Measurements from ENCODE around the gene TM4SF5. TPM values are rescaled to one million over a fixed set of nuclear protein-coding genes. Genes with fewer than 3 reads are reported as not detected.

TM4SF5 gene
- total RNA-seq, 2 experiments from 2014 or later = not detected

DNA sequence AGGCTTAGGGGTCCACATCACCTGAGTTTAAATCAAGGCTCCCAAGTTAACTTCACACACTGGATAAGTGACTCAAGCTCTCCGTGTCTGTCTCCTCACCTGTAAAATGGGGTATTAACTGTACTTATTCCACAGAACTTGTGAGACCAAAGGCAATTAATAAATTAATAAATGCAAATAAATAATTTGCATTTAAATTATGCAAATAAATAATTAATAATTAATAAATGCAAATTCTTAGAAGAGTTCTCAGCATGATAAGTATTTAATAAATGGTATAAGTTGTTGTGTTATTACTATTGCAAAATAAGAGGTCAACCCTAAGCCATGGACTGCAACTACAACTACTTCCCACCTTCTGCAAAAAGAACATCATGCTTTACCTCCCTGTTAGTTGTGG is 18.3 kb upstream of the TM4SF5 start:
- ATAC-seq (no peak), DNase-seq (no peak)
- TF ChIP-seq, protein P1, sequence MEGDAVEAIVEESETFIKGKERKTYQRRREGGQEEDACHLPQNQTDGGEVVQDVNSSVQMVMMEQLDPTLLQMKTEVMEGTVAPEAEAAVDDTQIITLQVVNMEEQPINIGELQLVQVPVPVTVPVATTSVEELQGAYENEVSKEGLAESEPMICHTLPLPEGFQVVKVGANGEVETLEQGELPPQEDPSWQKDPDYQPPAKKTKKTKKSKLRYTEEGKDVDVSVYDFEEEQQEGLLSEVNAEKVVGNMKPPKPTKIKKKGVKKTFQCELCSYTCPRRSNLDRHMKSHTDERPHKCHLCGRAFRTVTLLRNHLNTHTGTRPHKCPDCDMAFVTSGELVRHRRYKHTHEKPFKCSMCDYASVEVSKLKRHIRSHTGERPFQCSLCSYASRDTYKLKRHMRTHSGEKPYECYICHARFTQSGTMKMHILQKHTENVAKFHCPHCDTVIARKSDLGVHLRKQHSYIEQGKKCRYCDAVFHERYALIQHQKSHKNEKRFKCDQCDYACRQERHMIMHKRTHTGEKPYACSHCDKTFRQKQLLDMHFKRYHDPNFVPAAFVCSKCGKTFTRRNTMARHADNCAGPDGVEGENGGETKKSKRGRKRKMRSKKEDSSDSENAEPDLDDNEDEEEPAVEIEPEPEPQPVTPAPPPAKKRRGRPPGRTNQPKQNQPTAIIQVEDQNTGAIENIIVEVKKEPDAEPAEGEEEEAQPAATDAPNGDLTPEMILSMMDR (IDR thresholded peaks at IDR 0.05) = no peak
- ChIA-PET CTCF (no interaction called here), POLR2A (no interaction called here)
- Mint-ChIP-seq H3K27me3 (peaks cover 10% of the 10 kb centered on the region), H3K4me1 (ENCODE audit: low read depth) (peaks cover 2% of the 10 kb centered on the region), H3K27ac (no peak overlapping the region), H3K36me3 (ENCODE audit: low read depth) (no peaks in the 10 kb centered on the region), H3K4me3 (no peak overlapping the region), H3K9me3 (no peaks in the 10 kb centered on the region)
- intact Hi-C loops (cut with micrococcal nuclease) = no loop called here

DNA sequence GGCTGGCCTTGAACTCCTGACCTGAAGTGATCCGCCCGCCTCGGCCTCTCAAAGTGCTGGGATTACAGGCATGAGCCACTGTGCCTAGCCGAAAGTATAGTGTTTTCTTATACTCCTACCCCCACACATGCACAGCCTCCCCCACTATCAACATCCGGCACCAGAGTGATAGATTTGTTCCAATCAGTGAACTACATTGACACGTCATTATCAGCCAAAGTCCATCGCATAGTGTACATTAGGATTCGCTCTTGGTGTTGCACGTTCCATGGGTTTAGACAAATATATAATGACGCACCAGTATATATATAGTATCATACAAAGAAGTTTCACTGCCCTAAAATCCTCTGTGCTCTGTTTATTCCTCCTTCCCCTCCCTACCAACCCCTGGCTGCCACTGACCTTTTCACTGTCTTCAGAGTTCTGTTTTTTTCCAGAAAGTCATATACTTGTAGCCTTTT is 11.9 kb upstream of the TM4SF5 start:
- ChIA-PET CTCF (no interaction called here), POLR2A (no interaction called here)
- Mint-ChIP-seq H3K27ac (no peak overlapping the region), H3K27me3 (peaks cover 6% of the 10 kb centered on the region), H3K4me1 (ENCODE audit: low read depth) (no peaks in the 10 kb centered on the region), H3K4me3 (no peak overlapping the region), H3K36me3 (ENCODE audit: low read depth) (no peaks in the 10 kb centered on the region), H3K9me3 (no peaks in the 10 kb centered on the region)
- ATAC-seq = no peak
- TF ChIP-seq, protein P1 (IDR thresholded peaks at IDR 0.05) = no peak
- intact Hi-C loops (cut with micrococcal nuclease) = no loop called here
- DNase-seq = no peak

DNA sequence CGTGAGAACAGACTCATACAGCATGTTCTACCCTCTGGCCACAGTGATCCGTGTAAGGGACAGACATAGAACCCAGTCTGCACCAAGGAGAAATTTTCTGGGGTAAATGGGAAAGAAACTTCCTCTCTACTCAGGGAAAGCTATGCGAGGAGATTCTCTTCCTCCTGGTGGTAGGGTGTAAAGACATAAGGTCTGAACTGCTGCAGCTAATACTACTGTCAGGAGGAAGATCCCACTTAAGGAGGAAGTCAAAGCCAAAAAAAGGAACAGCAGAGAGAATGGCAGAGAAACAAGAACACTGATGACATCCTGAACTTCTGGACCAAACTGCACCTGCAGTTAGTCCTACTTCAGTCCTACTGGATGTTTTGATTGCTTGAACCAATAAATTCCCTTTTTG is 7.1 kb upstream of the TM4SF5 start:
- Mint-ChIP-seq H3K4me3 (no peak overlapping the region), H3K27ac (no peak overlapping the region), H3K4me1 (ENCODE audit: low read depth) (no peaks in the 10 kb centered on the region), H3K27me3 (no peaks in the 10 kb centered on the region), H3K9me3 (no peaks in the 10 kb centered on the region), H3K36me3 (ENCODE audit: low read depth) (no peaks in the 10 kb centered on the region)
- CTCF ChIA-PET = no interaction called here
- DNase-seq = no peak
- no peak for ATAC-seq
- intact Hi-C loops (cut with micrococcal nuclease) = no loop called here
- TF ChIP-seq, protein P1 (IDR thresholded peaks at IDR 0.05) = no peak
- POLR2A ChIA-PET = no interaction called here

DNA sequence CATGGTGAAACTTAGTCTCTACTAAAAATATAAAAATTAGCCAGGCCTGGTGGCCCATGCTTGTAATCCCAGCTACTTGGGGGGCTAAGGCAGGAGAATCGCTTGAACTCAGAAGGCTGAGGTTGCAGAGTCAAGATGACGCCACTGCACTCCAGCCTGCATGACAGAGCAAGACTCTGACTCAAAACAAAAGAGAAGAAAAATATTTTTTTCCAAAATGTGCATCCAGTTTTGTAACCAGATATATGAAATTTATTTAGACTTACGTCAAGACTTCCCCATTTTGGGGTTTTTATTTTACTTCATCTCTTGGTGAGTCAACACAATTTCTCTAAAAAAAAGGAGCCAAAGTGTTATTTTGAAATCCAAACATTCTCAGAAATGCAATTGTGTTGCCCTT is 5.5 kb upstream of the TM4SF5 start:
- intact Hi-C loops (cut with micrococcal nuclease) = no loop called here
- Mint-ChIP-seq H3K4me3 (no peak overlapping the region), H3K4me1 (ENCODE audit: low read depth) (peaks cover 2% of the 10 kb centered on the region), H3K9me3 (no peaks in the 10 kb centered on the region), H3K27ac (no peak overlapping the region), H3K36me3 (ENCODE audit: low read depth) (no peaks in the 10 kb centered on the region), H3K27me3 (no peaks in the 10 kb centered on the region)
- DNase-seq (no peak), ATAC-seq (no peak)
- TF ChIP-seq, protein P1 (IDR thresholded peaks at IDR 0.05) = no peak
- POLR2A ChIA-PET = no interaction called here
- CTCF ChIA-PET = interaction anchor here (1.3 kb wide), 1 partner anchor 54 kb away, joined by 3 read pairs; no protein-coding TSS in a partner anchor

DNA sequence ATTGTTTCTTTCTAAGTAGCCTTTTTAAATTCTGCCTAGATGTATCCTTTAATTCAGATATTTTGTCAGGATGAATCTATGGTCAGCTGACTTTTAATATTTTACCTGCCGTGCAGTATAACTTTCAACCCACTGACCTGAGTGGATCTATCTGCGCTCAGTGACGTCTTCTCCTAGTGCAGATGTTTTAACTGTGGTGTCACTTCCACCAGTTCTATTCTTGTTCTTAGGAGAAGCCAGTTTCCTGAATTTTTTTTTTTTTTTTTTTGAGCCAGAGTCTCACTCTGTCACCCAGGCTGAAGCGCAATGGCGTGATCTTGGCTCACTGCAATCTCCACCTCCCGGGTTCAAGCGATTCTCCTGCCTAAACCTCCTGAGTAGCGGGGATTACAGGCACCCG is 5.0 kb upstream of the TM4SF5 start:
- TF ChIP-seq, protein P1 (IDR thresholded peaks at IDR 0.05) = no peak
- ChIA-PET POLR2A (interaction anchor here (0.5 kb wide), 1 partner anchor 170 kb away, joined by 3 read pairs; no protein-coding TSS in a partner anchor), CTCF (interaction anchor here (1.3 kb wide), 1 partner anchor 53 kb away, joined by 3 read pairs; no protein-coding TSS in a partner anchor)
- H3K36me3 Mint-ChIP-seq (ENCODE audit: low read depth) = no peaks in the 10 kb centered on the region
- intact Hi-C loops (cut with micrococcal nuclease) = no loop called here
- DNase-seq = no peak
- H3K4me1 Mint-ChIP-seq (ENCODE audit: low read depth) = peaks cover 6% of the 10 kb centered on the region
- H3K27ac Mint-ChIP-seq = no peak overlapping the region
- H3K4me3 Mint-ChIP-seq = no peak overlapping the region
- no peaks in the 10 kb centered on the region for H3K27me3 Mint-ChIP-seq
- H3K9me3 Mint-ChIP-seq = no peaks in the 10 kb centered on the region
- ATAC-seq = no peak

Data from activated CD8-positive, alpha-beta T cell treated with anti-CD3 and anti-CD28 coated beads for 36 hours (primary cell).